Upper lobe of left lung (tissue), 4 donors: ENCODE results near the gene YLPM1.

Experiments
- CTCF ChIP-seq, 6 experiments: fragments of 450-650 bp in 4 of 6; fragments of 200-600 bp in 2 of 6; sonication (generic) in 2 of 6; IDR thresholded peaks; one replicate each; pipeline ENCODE4 v1.5.1; 2016 to 2019; ENCODE audit warnings: antibody characterized with exemption in 6 of 6
- POLR2A ChIP-seq, 4 donors: fragments of 450-650 bp; IDR thresholded peaks; one replicate each; pipeline ENCODE4 v1.5.1; 2016 to 2017; ENCODE audit warnings: antibody characterized with exemption in 4 of 4, mild to moderate bottlenecking in 2 of 4
- POLR2AphosphoS5 ChIP-seq, 2 donors: sonication (generic); formaldehyde crosslinking; IDR thresholded peaks; one replicate each; pipeline ENCODE4 v1.5.1; 2017; ENCODE audit warnings: antibody characterized with exemption in 2 of 2

GRCh38 chr14:74868739-74869138, 105.6 kb downstream of the YLPM1 start:
- TF ChIP-seq CTCF (IDR thresholded peaks at IDR 0.05) (no peak), POLR2A (IDR thresholded peaks at IDR 0.05) (no peak), POLR2AphosphoS5 (IDR thresholded peaks at IDR 0.05) (no peak)
